ENCODE measurements around the gene AAK1.

DNA sequence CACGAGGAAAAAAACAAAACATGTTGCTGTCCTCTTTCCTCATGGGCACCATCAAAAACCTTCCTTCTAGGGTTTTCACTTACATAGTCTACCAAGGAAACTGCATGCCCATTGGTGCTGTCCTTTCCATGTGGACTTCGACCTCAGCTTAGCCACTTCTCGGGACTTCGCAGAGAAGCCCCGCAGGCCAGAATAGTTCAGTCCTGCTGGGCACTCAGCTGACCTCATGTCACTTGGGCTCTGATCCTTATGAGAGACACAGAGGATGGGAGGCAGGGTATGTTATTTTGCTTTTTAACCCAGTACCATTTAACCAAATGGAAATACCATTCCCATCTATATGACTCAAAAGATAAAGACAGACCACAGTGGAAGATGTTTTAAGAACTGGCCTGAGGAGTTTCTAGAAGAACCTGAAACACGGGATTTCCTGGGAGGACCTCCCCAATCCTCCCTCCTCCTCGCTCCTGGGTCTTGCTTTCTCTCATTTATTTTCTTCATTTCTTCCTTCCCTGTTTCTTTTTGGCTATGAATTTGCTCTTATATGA, 28.4 kb downstream of the AAK1 start:
- TF ChIP-seq ELF4 (CRISPR knock-in tag; IDR thresholded peaks at IDR 0.05; ENCODE audit: low read depth) = no peak
- TF ChIP-seq, protein P1, sequence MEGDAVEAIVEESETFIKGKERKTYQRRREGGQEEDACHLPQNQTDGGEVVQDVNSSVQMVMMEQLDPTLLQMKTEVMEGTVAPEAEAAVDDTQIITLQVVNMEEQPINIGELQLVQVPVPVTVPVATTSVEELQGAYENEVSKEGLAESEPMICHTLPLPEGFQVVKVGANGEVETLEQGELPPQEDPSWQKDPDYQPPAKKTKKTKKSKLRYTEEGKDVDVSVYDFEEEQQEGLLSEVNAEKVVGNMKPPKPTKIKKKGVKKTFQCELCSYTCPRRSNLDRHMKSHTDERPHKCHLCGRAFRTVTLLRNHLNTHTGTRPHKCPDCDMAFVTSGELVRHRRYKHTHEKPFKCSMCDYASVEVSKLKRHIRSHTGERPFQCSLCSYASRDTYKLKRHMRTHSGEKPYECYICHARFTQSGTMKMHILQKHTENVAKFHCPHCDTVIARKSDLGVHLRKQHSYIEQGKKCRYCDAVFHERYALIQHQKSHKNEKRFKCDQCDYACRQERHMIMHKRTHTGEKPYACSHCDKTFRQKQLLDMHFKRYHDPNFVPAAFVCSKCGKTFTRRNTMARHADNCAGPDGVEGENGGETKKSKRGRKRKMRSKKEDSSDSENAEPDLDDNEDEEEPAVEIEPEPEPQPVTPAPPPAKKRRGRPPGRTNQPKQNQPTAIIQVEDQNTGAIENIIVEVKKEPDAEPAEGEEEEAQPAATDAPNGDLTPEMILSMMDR (IDR thresholded peaks at IDR 0.05) = no peak
- TF ChIP-seq, protein P2, sequence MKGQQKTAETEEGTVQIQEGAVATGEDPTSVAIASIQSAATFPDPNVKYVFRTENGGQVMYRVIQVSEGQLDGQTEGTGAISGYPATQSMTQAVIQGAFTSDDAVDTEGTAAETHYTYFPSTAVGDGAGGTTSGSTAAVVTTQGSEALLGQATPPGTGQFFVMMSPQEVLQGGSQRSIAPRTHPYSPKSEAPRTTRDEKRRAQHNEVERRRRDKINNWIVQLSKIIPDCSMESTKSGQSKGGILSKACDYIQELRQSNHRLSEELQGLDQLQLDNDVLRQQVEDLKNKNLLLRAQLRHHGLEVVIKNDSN (CRISPR knock-in tag; IDR thresholded peaks at IDR 0.05) = no peak
- TF ChIP-seq ESRRA (CRISPR knock-in tag; IDR thresholded peaks at IDR 0.05; ENCODE audit: borderline replicate concordance) = no peak
- TF ChIP-seq MYBL2 (CRISPR knock-in tag; IDR thresholded peaks at IDR 0.05) = no peak
- TF ChIP-seq, protein P3, sequence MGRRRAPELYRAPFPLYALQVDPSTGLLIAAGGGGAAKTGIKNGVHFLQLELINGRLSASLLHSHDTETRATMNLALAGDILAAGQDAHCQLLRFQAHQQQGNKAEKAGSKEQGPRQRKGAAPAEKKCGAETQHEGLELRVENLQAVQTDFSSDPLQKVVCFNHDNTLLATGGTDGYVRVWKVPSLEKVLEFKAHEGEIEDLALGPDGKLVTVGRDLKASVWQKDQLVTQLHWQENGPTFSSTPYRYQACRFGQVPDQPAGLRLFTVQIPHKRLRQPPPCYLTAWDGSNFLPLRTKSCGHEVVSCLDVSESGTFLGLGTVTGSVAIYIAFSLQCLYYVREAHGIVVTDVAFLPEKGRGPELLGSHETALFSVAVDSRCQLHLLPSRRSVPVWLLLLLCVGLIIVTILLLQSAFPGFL (CRISPR knock-in tag; IDR thresholded peaks at IDR 0.05; ENCODE audit: borderline replicate concordance) = no peak
